A673 (cell line): ENCODE results near the gene ZNF28. TPM values are rescaled to one million over a fixed set of nuclear protein-coding genes. Genes with fewer than 3 reads are reported as not detected.
"Not testable (repeated sequence)": the region's sequence is repeated elsewhere in the genome, so short reads cannot be mapped to it uniquely, and the experiment has no call there.

Experiments used
- BruUV-seq: library from RNA; stranded (reverse); fragments of 400-500 nt; replicated peaks from 2 replicates; lab custom pipeline; 2021; lab: Mats Ljungman, UMichigan
- CTCF ChIA-PET: fragments of 300-600 bp; sonication (Branson Sonifier 250); formaldehyde crosslinking; loops from one replicate; lab custom pipeline; 2022; ENCODE audit warnings: antibody characterized with exemption; lab: Charles Lee
- POLR2A ChIA-PET: fragments of 300-600 bp; sonication (Branson Sonifier 250); formaldehyde crosslinking; loops from one replicate; lab custom pipeline; 2022; ENCODE audit warnings: antibody characterized with exemption; ENCODE audit not compliant: low non-redundant PET; lab: Charles Lee
- DNase-seq: peaks from one replicate; pipeline ENCODE4 v3.0.0-alpha.2; 2015; ENCODE audit warnings: low spot score
- H3K27ac ChIP-seq: fragments of 200-600 bp; sonication (generic); 2 replicates; pipeline ENCODE4 v1.5.1; 2016; ENCODE audit warnings: mixed run types, low read depth, mild to moderate bottlenecking, mixed read lengths, antibody characterized with exemption, low read length; ENCODE audit not compliant: poor library complexity, severe bottlenecking
- H3K27me3 ChIP-seq: fragments of 200-600 bp; sonication (generic); replicated peaks from 2 replicates; pipeline ENCODE4 v1.6.1; 2017; ENCODE audit warnings: mixed run types, low read depth, mild to moderate bottlenecking, mixed read lengths, antibody characterized with exemption, low read length; ENCODE audit not compliant: insufficient read depth, poor library complexity
- H3K36me3 ChIP-seq: fragments of 200-600 bp; sonication (generic); 2 replicates; pipeline ENCODE4 v1.6.1; 2016; ENCODE audit warnings: mixed run types, mild to moderate bottlenecking, mixed read lengths, antibody characterized with exemption, low read length; ENCODE audit not compliant: insufficient read depth, poor library complexity, severe bottlenecking
- H3K4me1 ChIP-seq: fragments of 200-600 bp; sonication (generic); 2 replicates; pipeline ENCODE4 v1.6.1; 2017; ENCODE audit warnings: mixed run types, mild to moderate bottlenecking, mixed read lengths, antibody characterized with exemption, low read length; ENCODE audit not compliant: insufficient read depth, poor library complexity, severe bottlenecking
- H3K4me3 ChIP-seq: fragments of 200-600 bp; sonication (generic); 2 replicates; pipeline ENCODE4 v1.5.1; 2016; ENCODE audit warnings: low read depth, mixed run types, mild to moderate bottlenecking, mixed read lengths, low read length; ENCODE audit not compliant: poor library complexity, severe bottlenecking
- H3K9me3 ChIP-seq: fragments of 200-600 bp; sonication (generic); 2 replicates; pipeline ENCODE4 v1.6.1; 2016; ENCODE audit warnings: mixed run types, low read depth, mild to moderate bottlenecking, mixed read lengths, antibody characterized with exemption, low read length; ENCODE audit not compliant: poor library complexity, severe bottlenecking
- EZH2 ChIP-seq: fragments of 200-600 bp; sonication (generic); IDR thresholded peaks from 2 replicates; pipeline ENCODE4 v1.6.1; 2017; ENCODE audit warnings: borderline replicate concordance, low read depth, mild to moderate bottlenecking, mixed read lengths, antibody characterized with exemption, low read length; ENCODE audit not compliant: poor library complexity, severe bottlenecking
- intact Hi-C: fragments of 100-400 bp; cut with micrococcal nuclease; formaldehyde crosslinking; loops from one replicate; pipeline ENCODE4 v1.10.0; 2022; ENCODE audit not compliant: unreplicated experiment
- total RNA-seq: library from RNA; stranded (reverse); gene quantifications from 2 replicates; pipeline ENCODE4 v1.2.3, GENCODE V29; 2021
- TF ChIP-seq, protein P1 (sequence below): fragments of 300-800, 200-600 bp; sonication (generic); conservative IDR thresholded peaks from 2 replicates; pipeline ENCODE4 v1.5.1; 2017; ENCODE audit warnings: low read depth, mild to moderate bottlenecking, antibody characterized with exemption, low read length, moderate library complexity, mixed read lengths

ZNF28 gene
- total RNA-seq, 1 experiment from 2014 or later: 10.9 TPM

DNA sequence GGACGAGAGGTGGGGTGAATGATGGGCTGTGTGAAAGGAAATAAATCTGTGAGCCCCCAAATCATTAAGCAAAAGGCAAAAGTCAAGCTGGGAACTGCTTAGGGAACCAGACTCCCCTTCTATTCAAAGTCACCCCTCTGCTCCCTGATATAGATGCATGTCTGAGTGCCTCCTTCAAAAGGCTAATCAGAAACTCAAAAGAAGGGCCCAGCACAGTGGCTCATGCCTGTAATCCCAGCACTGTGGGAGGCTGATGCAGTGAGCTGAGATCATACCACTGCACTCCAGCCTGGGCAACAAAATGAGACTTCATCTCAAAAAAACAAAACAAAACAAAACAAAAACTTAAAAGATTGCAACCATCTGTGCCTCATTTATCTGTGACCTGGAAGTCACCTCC, 12.9 kb upstream of the ZNF28 start:
- BruUV-seq, H3K36me3 ChIP-seq, H3K27ac ChIP-seq, H3K27me3 ChIP-seq, CTCF ChIA-PET, DNase-seq, H3K4me1 ChIP-seq, H3K4me3 ChIP-seq, POLR2A ChIA-PET, intact Hi-C loops: not testable (repeated sequence)
- peaks cover 23% of the 10 kb centered on the region for H3K9me3 ChIP-seq

GRCh38 chr19:52833541-52833940, 12.1 kb upstream of the ZNF28 start:
- POLR2A ChIA-PET: not testable (repeated sequence)

DNA sequence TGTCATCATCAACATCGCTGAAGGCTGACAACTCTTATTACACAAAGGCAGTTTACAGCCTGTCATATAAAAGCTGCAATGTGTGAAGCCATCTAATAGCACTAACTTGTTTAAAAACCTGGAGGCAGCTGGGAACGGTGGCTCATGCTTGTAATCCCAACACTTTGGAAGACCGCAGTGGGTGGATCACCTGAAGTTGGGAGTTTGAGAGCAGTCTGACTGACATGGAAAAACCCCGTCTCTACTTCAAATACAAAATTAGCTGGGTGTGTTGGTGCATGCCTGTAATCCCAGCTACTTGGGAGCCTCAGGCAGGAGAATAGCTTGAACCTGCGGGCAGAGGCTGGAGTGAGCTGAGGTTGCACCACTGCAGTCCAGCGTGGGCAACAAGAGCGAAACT, 8.4 kb upstream of the ZNF28 start:
- H3K27me3 ChIP-seq, H3K27ac ChIP-seq, H3K4me1 ChIP-seq, POLR2A ChIA-PET, CTCF ChIA-PET, H3K36me3 ChIP-seq, intact Hi-C loops, H3K4me3 ChIP-seq, BruUV-seq, H3K9me3 ChIP-seq, DNase-seq: not testable (repeated sequence)

More at GRCh38 chr19:52833541-52833940, 12.1 kb upstream of the ZNF28 start:
- CTCF ChIA-PET, BruUV-seq, H3K27me3 ChIP-seq, H3K4me1 ChIP-seq, H3K4me3 ChIP-seq, DNase-seq, H3K36me3 ChIP-seq, H3K27ac ChIP-seq, intact Hi-C loops: not testable (repeated sequence)
- peaks cover 16% of the 10 kb centered on the region for H3K9me3 ChIP-seq

GRCh38 chr19:52825765-52826164, 4.3 kb upstream of the ZNF28 start:
- Histone ChIP-seq H3K4me1 (no peaks in the 10 kb centered on the region), H3K36me3 (no peaks in the 10 kb centered on the region), H3K27me3 (no peaks in the 10 kb centered on the region), H3K4me3 (no peak overlapping the region), H3K9me3 (no peaks in the 10 kb centered on the region), H3K27ac (no peak overlapping the region)
- intact Hi-C loops: no loop called here
- no peak for DNase-seq
- BruUV-seq: no TSS peak
- ChIA-PET CTCF (no interaction called here), POLR2A (no interaction called here)
- TF ChIP-seq, protein P1, sequence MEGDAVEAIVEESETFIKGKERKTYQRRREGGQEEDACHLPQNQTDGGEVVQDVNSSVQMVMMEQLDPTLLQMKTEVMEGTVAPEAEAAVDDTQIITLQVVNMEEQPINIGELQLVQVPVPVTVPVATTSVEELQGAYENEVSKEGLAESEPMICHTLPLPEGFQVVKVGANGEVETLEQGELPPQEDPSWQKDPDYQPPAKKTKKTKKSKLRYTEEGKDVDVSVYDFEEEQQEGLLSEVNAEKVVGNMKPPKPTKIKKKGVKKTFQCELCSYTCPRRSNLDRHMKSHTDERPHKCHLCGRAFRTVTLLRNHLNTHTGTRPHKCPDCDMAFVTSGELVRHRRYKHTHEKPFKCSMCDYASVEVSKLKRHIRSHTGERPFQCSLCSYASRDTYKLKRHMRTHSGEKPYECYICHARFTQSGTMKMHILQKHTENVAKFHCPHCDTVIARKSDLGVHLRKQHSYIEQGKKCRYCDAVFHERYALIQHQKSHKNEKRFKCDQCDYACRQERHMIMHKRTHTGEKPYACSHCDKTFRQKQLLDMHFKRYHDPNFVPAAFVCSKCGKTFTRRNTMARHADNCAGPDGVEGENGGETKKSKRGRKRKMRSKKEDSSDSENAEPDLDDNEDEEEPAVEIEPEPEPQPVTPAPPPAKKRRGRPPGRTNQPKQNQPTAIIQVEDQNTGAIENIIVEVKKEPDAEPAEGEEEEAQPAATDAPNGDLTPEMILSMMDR: no peak
- TF ChIP-seq EZH2: no peak

GRCh38 chr19:52823676-52824075, 2.2 kb upstream of the ZNF28 start:
- POLR2A ChIA-PET: no interaction called here
- TF ChIP-seq EZH2: no peak
- TF ChIP-seq, protein P1: no peak
- Histone ChIP-seq H3K4me3 (no peak overlapping the region), H3K9me3 (no peaks in the 10 kb centered on the region), H3K27ac (no peak overlapping the region), H3K36me3 (no peaks in the 10 kb centered on the region), H3K4me1 (no peaks in the 10 kb centered on the region), H3K27me3 (no peaks in the 10 kb centered on the region)
- DNase-seq: no peak
- CTCF ChIA-PET: no interaction called here
- intact Hi-C loops: no loop called here
- BruUV-seq: no TSS peak

GRCh38 chr19:52820472-52821203, 795 bp downstream of the ZNF28 start:
- H3K4me1 ChIP-seq, intact Hi-C loops, CTCF ChIA-PET, H3K27me3 ChIP-seq, H3K36me3 ChIP-seq, POLR2A ChIA-PET, H3K9me3 ChIP-seq, BruUV-seq: not testable (repeated sequence)
- Histone ChIP-seq H3K27ac (peak overlapping the region; percentile 37), H3K4me3 (peak overlapping the region; percentile 54)
- peak; percentile 35 for DNase-seq
